HepG2 (cell line): ENCODE results near the gene UGGT1. TPM values are rescaled to one million over a fixed set of nuclear protein-coding genes. Genes with fewer than 3 reads are reported as not detected.

Experiments
- BRCA1 ChIP-seq: sonication (generic); formaldehyde crosslinking; IDR thresholded peaks from 2 replicates; pipeline ENCODE4 v1.4.0; 2020; ENCODE audit warnings: missing genetic modification reagents
- CCDC6 ChIP-seq: sonication (generic); formaldehyde crosslinking; IDR thresholded peaks from 2 replicates; pipeline ENCODE4 v1.8.1; 2022; ENCODE audit warnings: mild to moderate bottlenecking, missing genetic modification reagents, moderate library complexity
- CREM ChIP-seq, 2 experiments: sonication (generic) in 1 of 2; formaldehyde crosslinking in 1 of 2; IDR thresholded peaks; 2 replicates each; pipeline versions ENCODE4 v1.4.0 to v1.6.1; 2016 to 2020; ENCODE audit warnings: antibody characterized with exemption in 1 of 2, mild to moderate bottlenecking in 1 of 2, missing genetic modification reagents in 1 of 2
- DPF2 ChIP-seq: sonication (generic); formaldehyde crosslinking; IDR thresholded peaks from 2 replicates; pipeline ENCODE4 v1.4.0; 2020; ENCODE audit warnings: mild to moderate bottlenecking, low read depth, missing genetic modification reagents, borderline replicate concordance
- HIC2 ChIP-seq: sonication (generic); formaldehyde crosslinking; IDR thresholded peaks from 2 replicates; pipeline ENCODE4 v1.9.0; 2022; ENCODE audit warnings: low read depth, missing genetic modification reagents
- JDP2 ChIP-seq: sonication (generic); formaldehyde crosslinking; IDR thresholded peaks from 2 replicates; pipeline ENCODE4 v1.8.1; 2022; ENCODE audit warnings: missing genetic modification reagents, borderline replicate concordance
- MYNN ChIP-seq: sonication (generic); formaldehyde crosslinking; IDR thresholded peaks from 2 replicates; pipeline ENCODE4 v1.4.0; 2020; ENCODE audit warnings: mild to moderate bottlenecking, low read depth, missing genetic modification reagents
- RBM39 ChIP-seq: fragments of 200-400 bp; formaldehyde crosslinking; IDR thresholded peaks from one replicate; pipeline ENCODE4 v1.6.1; 2018; ENCODE audit warnings: antibody characterized with exemption, mild to moderate bottlenecking, low read depth, low read length; ENCODE audit not compliant: poor library complexity, severe bottlenecking
- SMAD9 ChIP-seq: sonication (generic); formaldehyde crosslinking; IDR thresholded peaks from 2 replicates; pipeline ENCODE4 v1.5.1; 2020; ENCODE audit warnings: mild to moderate bottlenecking, missing genetic modification reagents
- SMYD3 ChIP-seq: sonication (generic); formaldehyde crosslinking; IDR thresholded peaks from 2 replicates; pipeline ENCODE4 v1.8.1; 2023; ENCODE audit warnings: mild to moderate bottlenecking, missing genetic modification reagents
- ZBTB34 ChIP-seq: sonication (generic); formaldehyde crosslinking; IDR thresholded peaks from 2 replicates; pipeline ENCODE4 v1.8.0; 2022; ENCODE audit warnings: mild to moderate bottlenecking, missing genetic modification reagents
- ZFP36 ChIP-seq: fragments of 150-350 bp; IDR thresholded peaks from 2 replicates; pipeline ENCODE4 v1.6.1; 2018; ENCODE audit warnings: borderline replicate concordance, low read length, low read depth; ENCODE audit not compliant: partially characterized antibody
- ZNF512B ChIP-seq: sonication (generic); formaldehyde crosslinking; IDR thresholded peaks from 2 replicates; pipeline ENCODE4 v1.5.1; 2020; ENCODE audit warnings: missing genetic modification reagents, mild to moderate bottlenecking, borderline replicate concordance
- ZNF704 ChIP-seq: sonication (generic); formaldehyde crosslinking; IDR thresholded peaks from 2 replicates; pipeline ENCODE4 v1.8.1; 2023; ENCODE audit warnings: mild to moderate bottlenecking, inconsistent platforms, moderate library complexity, missing genetic modification reagents, borderline replicate concordance
- ZNF746 ChIP-seq: sonication (generic); formaldehyde crosslinking; IDR thresholded peaks from 2 replicates; pipeline ENCODE4 v1.8.0; 2022; ENCODE audit warnings: mild to moderate bottlenecking, missing genetic modification reagents
- ZNF749 ChIP-seq: sonication (generic); formaldehyde crosslinking; IDR thresholded peaks from 2 replicates; pipeline ENCODE4 v1.8.0; 2022; ENCODE audit warnings: mild to moderate bottlenecking, missing genetic modification reagents, moderate library complexity, borderline replicate concordance
- ZNF770 ChIP-seq: sonication (generic); formaldehyde crosslinking; IDR thresholded peaks from 2 replicates; pipeline ENCODE4 v1.5.0; 2020; ENCODE audit warnings: mild to moderate bottlenecking, missing genetic modification reagents
- ZSCAN9 ChIP-seq: IDR thresholded peaks from 2 replicates; pipeline ENCODE4 v1.6.1; 2016; ENCODE audit warnings: borderline replicate concordance
- polyA plus RNA-seq, 8 experiments: library from polyadenylated mRNA; depleted of rRNA in 3 of 8; stranded (reverse) in 7 of 8; unstranded in 1 of 8; fragments of >200 nt; fragmentation: Illumina TruSeq in 4 of 8; extraction: Trizol in 4 of 8; gene quantifications; 2 replicates each; pipeline versions ENCODE4 v1.2.1 to v1.2.3, GENCODE V29; 2011 to 2016; ENCODE audit warnings: low read depth in 4 of 8, missing spikeins in 1 of 8, mixed read lengths in 1 of 8; ENCODE audit not compliant: insufficient read depth in 1 of 8
- total RNA-seq, 5 experiments: library from RNA; depleted of rRNA; stranded (reverse); fragments of >200 nt; fragmentation: Illumina TruSeq; extraction: Trizol; gene quantifications; 2 replicates each; pipeline ENCODE4 v1.2.3, GENCODE V29; 2016; ENCODE audit warnings: low read depth in 1 of 5

Gene UGGT1
- total and polyA plus RNA-seq, 2 of the 13 experiments (the other 11 are each of a cell fraction or from before 2014, with no cell fraction given), result 35.8 to 83.2 TPM

GRCh38 chr2:128195435-128195984 lies 104.5 kb downstream of the UGGT1 start (continued):
- TF ChIP-seq ZBTB34 (CRISPR knock-in tag), result no peak
- TF ChIP-seq JDP2 (CRISPR knock-in tag), result no peak
- TF ChIP-seq ZNF770 (CRISPR knock-in tag), result no peak
- no peak for TF ChIP-seq SMAD9 (CRISPR knock-in tag)
- TF ChIP-seq ZNF746 (CRISPR knock-in tag), result no peak
- TF ChIP-seq HIC2, result no peak
- no peak for TF ChIP-seq RBM39
- TF ChIP-seq CREM (IDR thresholded peaks at IDR 0.05), result peak; percentile 61
- TF ChIP-seq CREM (CRISPR knock-in tag; IDR thresholded peaks at IDR 0.05), result no peak
- TF ChIP-seq DPF2 (CRISPR knock-in tag), result no peak
- no peak for TF ChIP-seq ZNF749
- TF ChIP-seq ZNF512B, result no peak
- TF ChIP-seq ZNF704 (CRISPR knock-in tag), result no peak
- no peak for TF ChIP-seq SMYD3
- TF ChIP-seq BRCA1, result no peak
- peak; percentile 67; the same call in 1 of the 2 replicates for TF ChIP-seq ZSCAN9 (CRISPR knock-in tag)
- no peak for TF ChIP-seq MYNN (CRISPR knock-in tag)
- no peak for TF ChIP-seq ZFP36
- TF ChIP-seq CCDC6 (CRISPR knock-in tag), result 0 out of 2 replicates have a peak, but pooled peaks have one; percentile 16
